Fibroblast of skin of back (primary cell): ENCODE results near the gene PTRH1.

Experiments
- DNase-seq: peaks from one replicate; pipeline ENCODE4 v3.0.0-alpha.2; 2013

Gene PTRH1

GRCh38 chr9:127694890-127695720 is 20.4 kb downstream of the PTRH1 start:
- peak; percentile 21 for DNase-seq

- no peak for DNase-seq
Observed at GRCh38 chr9:127693697-127694096, 21.8 kb downstream of the PTRH1 start.

- no peak for DNase-seq
Observed at GRCh38 chr9:127693143-127693542, 22.3 kb downstream of the PTRH1 start.

- no peak for DNase-seq
Observed at GRCh38 chr9:127692071-127692470, 23.4 kb downstream of the PTRH1 start.

- DNase-seq = no peak
Observed at GRCh38 chr9:127690735-127691134, 24.7 kb downstream of the PTRH1 start.

- DNase-seq = no peak
Observed at GRCh38 chr9:127689329-127690000, 26.0 kb downstream of the PTRH1 start.

- no peak for DNase-seq
Observed at GRCh38 chr9:127686461-127687393, 28.7 kb downstream of the PTRH1 start.

GRCh38 chr9:127684576-127684975 is 30.9 kb downstream of the PTRH1 start:
- peak; percentile 67 for DNase-seq

- DNase-seq = peak; percentile 60
Observed at GRCh38 chr9:127683723-127684122, 31.7 kb downstream of the PTRH1 start.

GRCh38 chr9:127682351-127683136 is 32.9 kb downstream of the PTRH1 start:
- no peak for DNase-seq

- no peak for DNase-seq
Observed at GRCh38 chr9:127680846-127681245, 34.6 kb downstream of the PTRH1 start.

GRCh38 chr9:127680226-127680625 is 35.2 kb downstream of the PTRH1 start:
- DNase-seq = no peak

GRCh38 chr9:127679506-127679905 is 36.0 kb downstream of the PTRH1 start:
- DNase-seq = no peak

GRCh38 chr9:127676638-127677037 is 38.8 kb downstream of the PTRH1 start:
- DNase-seq = no peak

- no peak for DNase-seq
Observed at GRCh38 chr9:127673234-127673633, 42.2 kb downstream of the PTRH1 start.

- no peak for DNase-seq
Observed at GRCh38 chr9:127667906-127668305, 47.6 kb downstream of the PTRH1 start.

- DNase-seq = no peak
Observed at GRCh38 chr9:127667127-127667844, 48.2 kb downstream of the PTRH1 start.

- DNase-seq = peak; percentile 49
Observed at GRCh38 chr9:127664678-127665507, 50.6 kb downstream of the PTRH1 start.

- DNase-seq = no peak
Observed at GRCh38 chr9:127664324-127664677, 51.2 kb downstream of the PTRH1 start.
